ENCODE data around the gene AKR1C1.

DNA sequence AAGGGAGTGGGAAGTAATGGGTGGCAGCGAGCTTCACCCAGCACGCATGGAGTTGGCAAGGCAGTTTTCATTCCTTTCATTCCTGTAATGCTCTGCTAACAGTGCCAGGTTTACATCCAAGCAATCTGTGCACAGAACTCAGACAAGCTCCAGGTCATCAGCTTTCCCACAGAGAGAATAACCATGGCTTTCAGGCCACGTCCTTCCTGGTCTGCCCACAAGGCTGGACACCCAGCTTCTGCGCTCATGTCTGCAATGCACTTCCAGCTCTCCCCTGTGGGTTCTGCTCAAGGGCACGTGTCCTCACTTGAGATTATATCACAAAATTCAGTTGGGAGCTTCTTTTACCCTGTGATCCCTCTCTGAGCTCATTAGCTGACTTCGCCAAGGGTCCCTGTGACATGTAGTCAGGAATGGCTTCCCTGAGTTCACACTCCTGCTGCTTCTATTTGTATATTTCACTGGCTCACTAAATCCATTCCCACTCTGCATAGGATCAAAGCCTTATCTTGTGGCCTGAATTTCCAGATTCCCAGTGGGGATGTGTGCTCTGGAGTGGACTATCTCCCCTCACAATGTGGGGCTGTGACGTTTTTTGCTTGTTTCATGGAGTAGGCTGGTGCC is 21.9 kb downstream of the AKR1C1 start:
- TF ChIP-seq, protein P1, sequence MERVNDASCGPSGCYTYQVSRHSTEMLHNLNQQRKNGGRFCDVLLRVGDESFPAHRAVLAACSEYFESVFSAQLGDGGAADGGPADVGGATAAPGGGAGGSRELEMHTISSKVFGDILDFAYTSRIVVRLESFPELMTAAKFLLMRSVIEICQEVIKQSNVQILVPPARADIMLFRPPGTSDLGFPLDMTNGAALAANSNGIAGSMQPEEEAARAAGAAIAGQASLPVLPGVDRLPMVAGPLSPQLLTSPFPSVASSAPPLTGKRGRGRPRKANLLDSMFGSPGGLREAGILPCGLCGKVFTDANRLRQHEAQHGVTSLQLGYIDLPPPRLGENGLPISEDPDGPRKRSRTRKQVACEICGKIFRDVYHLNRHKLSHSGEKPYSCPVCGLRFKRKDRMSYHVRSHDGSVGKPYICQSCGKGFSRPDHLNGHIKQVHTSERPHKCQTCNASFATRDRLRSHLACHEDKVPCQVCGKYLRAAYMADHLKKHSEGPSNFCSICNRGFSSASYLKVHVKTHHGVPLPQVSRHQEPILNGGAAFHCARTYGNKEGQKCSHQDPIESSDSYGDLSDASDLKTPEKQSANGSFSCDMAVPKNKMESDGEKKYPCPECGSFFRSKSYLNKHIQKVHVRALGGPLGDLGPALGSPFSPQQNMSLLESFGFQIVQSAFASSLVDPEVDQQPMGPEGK (CRISPR knock-in tag; IDR thresholded peaks at IDR 0.05; ENCODE audit: borderline replicate concordance) = no peak
- TF ChIP-seq BACH2 (CRISPR knock-in tag; IDR thresholded peaks at IDR 0.05; ENCODE audit: borderline replicate concordance) = no peak
- no peak for TF ChIP-seq OSR1 (CRISPR knock-in tag; IDR thresholded peaks at IDR 0.05)
- TF ChIP-seq ZFP3 (CRISPR knock-in tag; IDR thresholded peaks at IDR 0.05) = no peak
- no peak for TF ChIP-seq ZFP30 (CRISPR knock-in tag; IDR thresholded peaks at IDR 0.05)
- TF ChIP-seq CSDC2 (CRISPR knock-in tag; IDR thresholded peaks at IDR 0.05) = no peak
- no peak for TF ChIP-seq ISL1 (CRISPR knock-in tag; IDR thresholded peaks at IDR 0.05)
- TF ChIP-seq ZNF565 (CRISPR knock-in tag; conservative IDR thresholded peaks at IDR 0.05; ENCODE audit: low read depth) = no peak
- TF ChIP-seq ZNF70 (CRISPR knock-in tag; IDR thresholded peaks at IDR 0.05) = no peak
